ENCODE measurements around the gene TRIM39.
"Not testable (repeated sequence)": the region's sequence is repeated elsewhere in the genome, so short reads cannot be mapped to it uniquely, and the experiment has no call there.

The TRIM39 gene

DNA sequence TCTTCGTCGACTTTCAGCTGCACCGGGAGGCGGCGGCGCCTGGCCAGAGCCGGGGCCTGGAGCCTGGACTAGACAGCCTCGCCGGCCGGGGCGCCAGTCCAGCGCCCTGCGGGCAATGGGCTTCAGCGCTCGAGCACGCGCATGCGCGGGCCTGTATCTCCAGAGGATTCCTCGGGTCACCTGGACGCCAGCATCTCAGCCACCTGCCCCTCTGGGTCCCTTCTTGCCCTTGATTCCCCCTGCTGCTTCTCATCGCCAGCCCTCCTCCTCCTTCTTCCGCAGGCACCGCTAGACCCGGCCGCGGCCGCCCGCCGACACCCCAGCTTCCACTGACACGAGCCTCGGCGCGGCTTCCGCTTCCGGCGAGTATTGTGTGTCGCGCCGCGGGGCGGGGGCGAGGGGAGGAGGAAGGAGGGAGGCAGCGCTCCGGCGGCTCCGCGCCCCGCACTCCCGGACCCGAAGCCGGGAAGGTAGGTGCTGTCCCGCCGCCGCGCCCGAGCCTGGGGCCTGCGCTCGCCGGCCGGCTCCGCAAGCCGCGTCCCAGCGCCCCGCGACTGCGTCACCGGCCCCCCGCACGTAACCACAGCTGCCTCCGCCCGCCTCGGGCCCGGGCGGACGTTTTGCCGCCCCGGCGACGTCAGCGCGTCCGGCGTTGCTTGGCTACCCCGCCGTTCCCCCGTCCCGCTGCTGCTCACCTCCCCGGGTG is at the start of gene TRIM39:
TSS of gene TRIM39 (plus strand) at position 402 of the 706 bp plus-strand sequence. CDS start 2,391 bp downstream, outside the sequence.
- DNase-seq, result peak; percentile 63

DNA sequence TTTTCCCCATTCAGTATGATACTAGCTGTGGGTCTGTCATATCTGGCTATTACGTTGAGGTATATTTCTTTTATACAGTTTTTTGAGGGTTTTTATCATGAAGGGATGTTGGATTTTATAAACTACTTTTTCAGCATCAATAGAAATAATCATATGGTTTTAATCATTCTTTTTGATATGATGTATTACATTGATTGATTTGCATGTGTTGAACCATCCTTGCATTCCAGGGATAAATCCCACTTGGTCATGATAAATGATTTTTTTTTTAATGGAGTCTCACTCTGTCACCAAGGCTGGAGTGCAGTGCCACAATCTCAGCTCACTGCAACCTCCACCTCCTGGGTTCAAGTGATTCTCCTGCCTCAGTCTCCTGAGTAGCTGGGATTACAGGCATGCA is 45.7 kb upstream of the TRIM39 start:
- DNase-seq, result not testable (repeated sequence)

- DNase-seq, result no peak
These were observed 44.2 kb upstream of the TRIM39 start for GRCh38 chr6:30282522-30282921.

DNA sequence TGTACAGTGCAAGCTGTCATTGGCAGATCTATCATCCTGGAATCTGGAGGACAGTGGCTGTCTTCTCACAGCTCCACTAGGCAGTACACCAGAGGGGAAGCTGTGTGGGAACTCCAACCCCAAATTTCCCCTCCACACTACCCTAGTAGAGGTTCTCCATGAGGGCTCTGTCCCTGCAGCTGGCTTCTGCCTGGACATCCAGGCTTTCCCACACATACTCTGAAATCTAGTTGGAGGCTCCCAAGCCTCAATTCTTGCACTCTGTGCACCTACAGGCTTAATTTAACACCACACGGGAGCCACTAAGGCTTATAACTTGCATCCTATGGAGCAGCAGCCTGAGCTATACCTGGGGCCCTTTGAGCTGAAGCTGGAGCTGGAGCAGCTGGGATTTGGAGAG is 43.0 kb upstream of the TRIM39 start:
- no peak for DNase-seq

- no peak for DNase-seq
These were observed 39.6 kb upstream of the TRIM39 start for GRCh38 chr6:30287139-30287538.

GRCh38 chr6:30295837-30296236 is 30.9 kb upstream of the TRIM39 start:
- DNase-seq, result no peak

DNA sequence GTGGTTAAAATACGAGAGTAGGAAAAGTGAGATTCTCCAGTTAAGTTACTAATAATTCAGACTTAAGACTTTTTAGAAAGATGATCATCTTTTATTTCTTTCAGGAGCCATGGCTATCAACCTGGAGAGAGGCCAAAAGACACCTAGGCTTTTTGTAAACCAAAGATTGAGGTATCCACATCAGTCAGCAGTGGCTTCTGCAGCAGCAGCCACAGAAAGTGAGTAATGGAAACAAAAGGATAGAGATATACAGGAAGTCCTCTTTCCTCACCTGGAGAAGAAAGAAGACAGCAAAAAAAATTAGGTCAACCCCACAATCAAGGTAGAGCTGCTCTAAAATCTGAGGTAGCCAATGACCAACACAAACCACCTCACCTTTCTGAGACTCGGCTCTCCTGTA is 22.7 kb upstream of the TRIM39 start:
- no peak for DNase-seq

GRCh38 chr6:30311101-30311500 is 15.6 kb upstream of the TRIM39 start:
- no peak for DNase-seq

DNA sequence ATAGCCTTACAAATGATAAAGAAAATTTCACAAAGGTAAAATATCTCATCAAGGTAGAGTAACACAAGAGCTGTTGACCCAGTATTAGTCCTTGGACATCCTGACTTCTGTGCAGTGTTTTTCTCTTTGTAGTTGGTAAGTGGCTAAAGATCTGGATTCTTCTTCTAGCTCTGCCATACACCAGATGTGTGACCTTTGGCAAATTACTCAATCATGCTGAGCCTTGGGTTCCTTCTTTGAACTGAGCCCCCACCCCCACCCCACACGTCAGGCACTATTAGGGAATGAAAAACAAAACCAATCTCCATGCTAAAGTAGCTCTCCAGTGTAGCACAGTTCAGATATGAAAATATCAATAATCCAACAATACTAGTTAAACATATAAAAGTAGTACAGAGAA is 15.1 kb upstream of the TRIM39 start:
- no peak for DNase-seq

DNA sequence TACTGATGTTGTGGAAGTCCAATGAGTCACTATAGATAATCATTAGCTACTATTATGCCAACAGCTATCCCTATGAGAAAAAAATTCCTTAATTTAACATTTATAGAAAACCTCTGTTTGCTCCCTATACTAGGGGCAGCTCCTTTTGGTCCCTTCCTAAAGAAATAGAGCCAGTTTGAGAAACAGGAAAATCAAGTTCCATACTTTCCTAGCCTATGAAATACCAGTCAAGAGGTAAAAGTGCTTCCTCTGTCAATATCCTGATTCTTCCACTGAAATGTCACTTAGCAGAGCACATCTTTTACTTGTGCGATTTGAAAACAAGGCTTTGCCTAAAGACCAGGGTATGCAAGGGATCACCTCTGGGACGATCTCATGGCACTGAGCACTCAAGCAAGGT is 14.5 kb upstream of the TRIM39 start:
- no peak for DNase-seq

- no peak for DNase-seq
These were observed 13.9 kb upstream of the TRIM39 start for GRCh38 chr6:30312676-30313321.

- DNase-seq, result no peak
These were observed 11.6 kb upstream of the TRIM39 start for GRCh38 chr6:30315156-30315555.

GRCh38 chr6:30317913-30318589 is 8.7 kb upstream of the TRIM39 start:
- DNase-seq, result no peak

GRCh38 chr6:30319146-30319835 is 7.4 kb upstream of the TRIM39 start:
- no peak for DNase-seq

GRCh38 chr6:30321692-30322388 is 4.9 kb upstream of the TRIM39 start:
- no peak for DNase-seq

DNA sequence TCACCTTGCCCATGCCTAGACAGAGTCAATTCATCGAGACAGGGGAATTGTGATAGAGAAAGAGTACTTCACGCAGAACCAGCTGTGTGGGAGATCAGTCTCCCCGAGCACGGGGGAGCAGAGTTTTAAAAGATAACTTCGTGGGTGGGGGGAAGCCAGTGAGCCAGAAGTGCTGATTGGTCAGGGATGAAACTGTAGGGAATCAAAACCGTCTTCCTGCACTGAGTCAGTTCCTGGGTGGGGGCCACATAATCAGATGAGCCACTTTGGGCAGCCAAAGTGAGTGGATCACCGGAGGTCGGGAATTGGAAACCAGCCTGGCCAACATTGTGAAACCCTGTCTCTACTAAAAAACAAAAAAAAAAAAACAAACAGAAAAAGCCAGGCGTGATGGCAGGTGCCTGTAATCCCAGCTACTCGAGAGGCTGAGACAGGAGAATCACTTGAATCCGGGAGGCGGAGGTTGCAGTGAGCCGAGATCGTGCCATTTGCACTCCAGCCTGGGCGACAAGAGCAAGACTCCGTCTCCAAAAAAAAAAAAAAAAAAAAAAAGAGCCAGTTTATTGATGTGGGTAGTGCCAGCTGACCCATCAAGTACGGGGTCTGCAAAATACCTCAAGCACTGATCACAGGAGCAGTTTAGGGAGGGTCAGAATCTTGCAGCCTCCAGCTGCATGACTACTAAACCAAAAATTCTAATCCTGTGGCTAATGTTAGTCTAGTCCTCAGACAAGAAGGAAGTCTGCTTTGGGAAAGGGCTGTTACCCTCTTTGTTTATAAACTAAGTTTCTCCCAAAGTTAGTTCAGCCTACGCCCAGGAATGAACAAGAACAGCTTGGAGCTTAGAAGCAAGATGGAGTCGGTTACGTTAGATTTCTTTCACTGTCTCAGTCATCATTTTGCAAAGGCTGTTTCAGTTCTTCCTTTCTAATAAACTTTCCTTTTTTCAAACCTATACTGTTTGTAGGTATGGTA is 3.9 kb upstream of the TRIM39 start:
- DNase-seq, result no peak

- no peak for DNase-seq
These were observed 2.9 kb upstream of the TRIM39 start for GRCh38 chr6:30323806-30324205.

GRCh38 chr6:30325150-30325872 is 1.4 kb upstream of the TRIM39 start:
- DNase-seq, result peak; percentile 42

DNA sequence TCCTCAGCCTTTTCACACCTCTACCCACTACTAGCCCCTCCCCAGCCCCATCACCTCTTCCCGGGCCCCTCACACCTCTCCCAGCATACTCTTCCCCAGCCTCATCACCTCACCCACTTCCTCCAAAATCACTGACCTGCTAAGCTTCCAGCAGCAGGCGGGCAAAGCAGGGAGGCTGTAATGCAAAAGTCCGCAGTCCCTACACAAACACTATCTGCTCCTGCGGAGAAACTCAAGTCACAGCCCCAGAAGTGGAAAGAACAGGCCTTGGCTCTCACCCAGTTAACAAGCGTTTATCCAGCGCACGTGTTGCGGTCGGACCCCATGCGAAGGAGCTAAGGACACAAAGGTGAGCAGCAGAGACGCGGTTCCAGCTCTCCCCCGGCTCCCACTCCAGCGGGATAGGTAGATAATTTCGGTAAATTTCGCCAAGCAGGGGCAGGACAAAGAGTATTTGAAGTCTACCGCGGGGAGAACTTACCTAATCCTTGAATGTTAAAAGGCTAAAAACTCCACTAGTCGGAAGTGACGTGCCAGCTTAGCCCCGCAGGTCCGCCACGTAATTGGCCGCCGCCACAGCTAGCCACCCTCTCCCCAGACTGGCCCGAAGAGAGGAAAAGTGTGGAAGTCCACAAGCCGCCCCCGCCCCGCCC is 728 bp upstream of the TRIM39 start:
- DNase-seq, result peak; percentile 63

DNA sequence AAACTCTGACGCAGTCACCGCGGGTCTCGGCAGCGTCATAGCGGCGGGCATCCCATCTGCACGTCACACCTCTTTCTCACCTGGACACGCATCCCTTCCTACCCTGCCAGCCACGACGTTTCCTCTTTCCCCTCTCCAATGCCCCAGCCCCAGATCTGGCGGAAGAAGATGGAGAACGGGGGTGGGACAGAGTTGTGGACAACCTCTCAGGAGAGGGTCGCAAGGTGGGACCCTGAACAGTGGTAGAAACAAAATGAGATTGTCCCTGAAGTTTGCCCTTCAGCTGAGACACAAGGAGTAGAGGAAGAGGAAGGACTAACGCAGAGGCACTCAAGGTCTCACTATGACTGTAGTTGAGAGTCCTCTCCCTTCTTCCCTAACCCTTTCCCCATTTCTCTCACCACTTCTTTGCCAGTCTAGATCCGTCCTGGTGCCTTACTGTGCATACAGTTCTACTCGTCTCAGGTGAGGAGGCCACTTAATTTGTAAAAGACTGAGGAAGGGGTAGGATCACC is 562 bp downstream of the TRIM39 start:
- DNase-seq, result no peak

Data from kidney glomerular epithelial cell (primary cell).